ENCODE data around the gene OR2AG1. TPM values are rescaled to one million over a fixed set of nuclear protein-coding genes. Genes with fewer than 3 reads are reported as not detected.
"Not testable (repeated sequence)": the region's sequence is repeated elsewhere in the genome, so short reads cannot be mapped to it uniquely, and the experiment has no call there.

OR2AG1 gene
- polyA plus RNA-seq, 4 donors = 0.04 to 0.16 (median 0.05) TPM; not detected in 1

GRCh38 chr11:6780829-6781228, 2.0 kb upstream of the OR2AG1 start:
- DNase-seq (ENCODE audit: low read depth in 4 of 4, low spot score in 2 of 4) = no peak

DNA sequence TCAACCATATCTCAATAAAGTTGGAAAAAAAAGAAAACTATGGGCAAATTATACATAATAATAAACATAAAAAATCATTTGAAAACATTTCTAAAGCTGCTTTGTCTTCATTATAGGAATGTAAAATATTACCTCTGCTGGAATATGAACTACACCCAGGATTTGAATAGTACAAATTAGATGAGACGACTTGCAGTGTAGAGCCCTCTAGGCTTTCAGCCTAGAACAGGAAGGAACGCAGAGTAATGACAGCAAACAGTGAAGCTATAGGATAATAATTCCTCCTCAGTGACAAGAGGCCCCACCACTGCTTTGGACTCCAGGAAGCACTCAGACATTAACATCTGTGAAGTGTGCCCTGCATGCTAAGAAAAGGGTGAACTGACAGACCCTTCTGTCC, 7.7 kb downstream of the OR2AG1 start:
- no peak for DNase-seq (ENCODE audit: low read depth in 4 of 4, low spot score in 2 of 4)

GRCh38 chr11:6794639-6795038, 11.8 kb downstream of the OR2AG1 start:
- DNase-seq (ENCODE audit: low read depth in 4 of 4, low spot score in 2 of 4) = no peak

GRCh38 chr11:6799402-6799801, 16.6 kb downstream of the OR2AG1 start, which contains the start of gene OR6A2:
Gene OR6A2 (minus strand): TSS chr11:6799689. CDS start chr11:6795708, 3,981 bp downstream.
- no peak for DNase-seq (ENCODE audit: low read depth in 4 of 4, low spot score in 2 of 4)

DNA sequence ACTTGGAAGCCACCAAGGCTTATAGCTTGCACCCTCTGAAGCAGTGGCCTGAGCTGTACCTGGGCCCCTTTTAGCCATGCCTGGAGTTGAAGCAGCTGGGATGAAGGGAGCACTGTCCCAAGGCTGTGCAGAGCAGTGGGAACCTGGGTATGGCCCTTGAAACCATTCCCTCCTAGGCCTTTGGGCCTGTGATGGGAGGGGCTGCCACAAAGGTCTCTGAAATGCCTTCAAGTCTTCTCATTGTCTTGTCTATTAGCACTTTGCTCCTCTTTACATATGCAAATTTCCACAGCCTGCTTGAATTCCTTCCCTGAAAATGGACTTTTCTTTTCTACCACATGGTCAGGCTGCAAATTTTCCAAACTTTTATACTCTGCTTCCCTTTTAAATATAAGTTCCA, 18.3 kb downstream of the OR2AG1 start:
- DNase-seq (ENCODE audit: low read depth in 4 of 4, low spot score in 2 of 4) = not testable (repeated sequence)

DNA sequence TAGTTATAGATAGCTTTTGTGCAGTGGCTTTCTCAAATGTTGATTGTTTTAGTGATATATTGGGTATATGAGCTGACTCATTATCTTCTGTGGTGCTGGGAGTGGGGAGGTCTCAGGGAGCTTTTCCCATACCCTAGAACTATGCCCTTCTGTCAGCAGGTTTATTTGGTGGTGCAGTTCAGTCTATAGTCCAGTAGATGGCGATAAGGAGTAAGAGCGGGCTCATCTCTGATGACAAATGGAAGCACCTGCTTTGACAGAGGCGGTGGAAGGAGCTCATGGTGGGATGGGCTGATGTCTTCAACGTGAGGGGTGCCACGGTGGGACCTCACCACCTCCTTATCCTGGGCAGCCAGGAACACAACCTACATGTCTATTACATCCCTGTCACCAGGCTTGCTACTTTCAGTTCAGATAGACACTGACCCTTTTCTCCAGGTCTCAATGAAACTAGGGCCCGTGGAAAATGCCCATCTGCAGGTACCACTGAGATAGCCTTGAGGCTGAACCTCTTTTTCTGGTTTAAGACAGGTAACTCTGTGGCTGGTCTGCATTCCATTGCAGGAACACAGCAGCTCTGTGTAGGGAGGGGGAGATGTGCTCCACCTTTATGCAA, 29.7 kb downstream of the OR2AG1 start:
- peak in 1 of 4 donors; percentile 7 for DNase-seq (ENCODE audit: low read depth in 4 of 4, low spot score in 2 of 4)

- no peak for DNase-seq (ENCODE audit: low read depth in 4 of 4, low spot score in 2 of 4)
These were observed 30.8 kb downstream of the OR2AG1 start for GRCh38 chr11:6813656-6814055.

- no peak for DNase-seq (ENCODE audit: low read depth in 4 of 4, low spot score in 2 of 4)
These were observed 34.9 kb downstream of the OR2AG1 start for GRCh38 chr11:6817694-6818093.

DNA sequence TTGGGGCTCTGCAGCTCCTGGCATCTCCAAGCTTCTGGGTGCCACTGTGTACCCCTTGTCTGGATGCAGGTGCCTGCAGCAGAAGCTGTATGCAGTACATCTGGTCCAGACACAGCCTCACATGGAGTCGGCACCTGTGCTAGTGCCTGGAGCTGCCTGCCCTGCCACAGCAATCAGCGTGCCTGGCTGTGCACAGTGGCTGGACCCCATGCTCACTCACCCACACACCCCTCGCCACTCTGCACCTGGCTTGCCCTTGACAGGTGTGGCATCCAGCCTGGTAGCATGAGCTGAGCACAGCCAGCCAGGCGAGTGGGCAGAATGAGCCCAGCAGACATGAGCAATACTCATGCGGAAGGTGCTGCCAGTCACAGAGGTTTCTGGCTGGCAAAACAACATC, 36.1 kb downstream of the OR2AG1 start:
- DNase-seq (ENCODE audit: low read depth in 4 of 4, low spot score in 2 of 4) = no peak

DNA sequence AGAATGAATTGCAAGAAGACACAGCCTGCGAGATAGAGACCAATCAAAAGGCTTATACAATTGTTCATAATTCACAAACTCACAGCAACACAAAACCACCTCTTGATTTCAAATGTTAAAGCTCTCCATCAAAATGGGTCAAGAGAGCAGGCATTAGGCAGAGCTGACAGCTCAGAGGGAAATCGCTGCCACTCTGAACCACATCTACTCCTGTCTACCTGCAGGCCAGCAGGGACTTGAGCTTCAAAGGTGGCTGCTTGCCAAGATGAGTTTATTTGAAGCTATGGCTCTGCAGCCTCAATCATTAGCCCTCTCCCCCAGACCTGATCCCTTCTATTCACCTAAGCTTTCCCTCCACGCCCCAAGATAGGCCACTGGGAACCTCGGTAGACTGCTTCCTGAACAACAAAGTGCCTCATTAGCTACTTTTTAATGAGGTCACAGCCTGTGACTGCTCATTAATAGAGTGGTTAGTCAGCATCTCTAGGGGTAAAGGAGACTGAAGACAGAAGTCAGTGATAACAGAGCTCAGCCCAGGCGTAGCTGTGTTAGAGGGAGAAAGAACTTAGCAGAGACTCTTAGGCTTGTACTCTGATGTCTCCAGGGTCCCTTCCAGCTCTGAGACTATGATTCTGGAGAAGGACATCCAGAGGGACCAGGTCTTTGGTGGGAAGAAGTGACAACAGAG, 41.5 kb downstream of the OR2AG1 start:
- DNase-seq (ENCODE audit: low read depth in 4 of 4, low spot score in 2 of 4) = no peak

DNA sequence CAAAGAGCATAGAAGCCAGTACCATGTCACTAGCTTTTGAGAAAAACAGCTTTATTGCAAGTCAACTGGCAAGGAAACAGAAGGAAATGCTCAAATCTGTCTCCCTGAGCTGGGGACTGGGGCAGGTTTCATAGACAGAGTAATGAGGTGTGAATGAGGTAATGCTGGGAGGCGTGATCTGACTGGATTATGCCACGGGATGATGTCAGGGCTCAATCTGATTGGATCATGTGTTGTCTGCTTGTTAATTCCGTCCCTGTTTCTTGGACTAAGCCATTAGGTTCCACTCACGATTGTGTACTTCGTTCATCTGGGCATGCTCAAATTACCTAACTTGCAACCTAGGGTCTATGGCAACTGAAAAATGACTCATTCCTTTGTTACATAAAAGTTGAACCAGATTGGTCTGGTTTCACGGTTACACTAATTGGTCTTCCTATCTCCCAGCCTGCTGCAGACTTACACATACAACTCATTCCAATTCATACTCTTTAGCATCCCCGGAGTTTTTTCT, 42.5 kb downstream of the OR2AG1 start:
- no peak for DNase-seq (ENCODE audit: low read depth in 4 of 4, low spot score in 2 of 4)

GRCh38 chr11:6828103-6828502, 45.3 kb downstream of the OR2AG1 start:
- DNase-seq (ENCODE audit: low read depth in 4 of 4, low spot score in 2 of 4) = no peak

- no peak for DNase-seq (ENCODE audit: low read depth in 4 of 4, low spot score in 2 of 4)
These were observed 50.5 kb downstream of the OR2AG1 start for GRCh38 chr11:6833356-6833755.

DNA sequence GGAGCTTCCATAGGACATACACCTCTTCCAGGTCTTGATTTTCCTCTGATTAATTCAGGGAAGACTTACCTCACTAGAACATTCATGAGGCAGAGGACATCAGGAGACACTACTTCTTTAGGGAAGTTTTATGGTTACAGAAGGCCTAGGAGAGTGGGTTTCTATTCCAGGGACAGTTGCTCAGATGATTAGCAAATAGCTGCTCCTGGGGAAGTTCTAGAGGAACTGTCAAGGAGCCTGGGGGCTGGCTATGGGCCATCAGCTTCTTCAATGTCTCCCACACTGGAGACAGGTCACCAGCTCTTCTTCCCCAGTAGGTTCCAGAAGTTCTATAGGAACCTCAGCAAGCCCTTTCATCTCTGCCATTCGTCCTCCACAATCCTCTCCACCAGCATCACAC, 51.2 kb downstream of the OR2AG1 start:
- DNase-seq (ENCODE audit: low read depth in 4 of 4, low spot score in 2 of 4) = no peak

Other genes with a start within 250 kb of the OR2AG1 start
- 10 to 100 TPM; 18.0 to 26.5 (median 24.0) TPM for gene RRP8, start 179.4 kb upstream of the OR2AG1 start, polyA plus RNA-seq (ENCODE audit: insufficient read length in 4 of 4)
- 100 to 1,000 TPM; 154 to 165 (median 158) TPM for gene ILK, start 179.2 kb upstream of the OR2AG1 start, polyA plus RNA-seq (ENCODE audit: insufficient read length in 4 of 4)
- 100 to 1,000 TPM in 1 of 4 donors, 10 to 100 TPM in 3; 64.8 to 107 (median 78.5) TPM for gene TAF10, start 170.8 kb upstream of the OR2AG1 start, polyA plus RNA-seq (ENCODE audit: insufficient read length in 4 of 4)
- gene TPP1, start 163.6 kb upstream of the OR2AG1 start, polyA plus RNA-seq (ENCODE audit: insufficient read length in 4 of 4) = 100 to 1,000 TPM in 3 of 4 donors, 10 to 100 TPM in 1; 89.2 to 119 (median 113) TPM
- 10 to 100 TPM; 29.8 to 49.5 (median 37.8) TPM for gene DCHS1, start 127.2 kb upstream of the OR2AG1 start, polyA plus RNA-seq (ENCODE audit: insufficient read length in 4 of 4)
- 10 to 100 TPM; 64.7 to 81.0 (median 72.8) TPM for gene MRPL17, start 99.7 kb upstream of the OR2AG1 start, polyA plus RNA-seq (ENCODE audit: insufficient read length in 4 of 4)
- gene OR2AG2, start 11.0 kb upstream of the OR2AG1 start, polyA plus RNA-seq (ENCODE audit: insufficient read length in 4 of 4) = under 1 TPM in 3 of 4 donors, not detected in 1; 0.04 to 0.13 (median 0.05) TPM
- gene OR6A2, start 16.7 kb downstream of the OR2AG1 start, polyA plus RNA-seq (ENCODE audit: insufficient read length in 4 of 4) = under 1 TPM in 2 of 4 donors, not detected in 2; 0.03 TPM
- gene OR10A5, start 62.7 kb downstream of the OR2AG1 start, polyA plus RNA-seq (ENCODE audit: insufficient read length in 4 of 4) = not detected
- gene OR10A2, start 80.0 kb downstream of the OR2AG1 start, polyA plus RNA-seq (ENCODE audit: insufficient read length in 4 of 4) = under 1 TPM in 3 of 4 donors, not detected in 1; 0.03 to 0.09 (median 0.09) TPM
- gene OR10A4, start 93.6 kb downstream of the OR2AG1 start, polyA plus RNA-seq (ENCODE audit: insufficient read length in 4 of 4) = not detected
- gene OR2D2, start 109.5 kb downstream of the OR2AG1 start, polyA plus RNA-seq (ENCODE audit: insufficient read length in 4 of 4) = not detected
- not detected for gene OR2D3, start 138.0 kb downstream of the OR2AG1 start, polyA plus RNA-seq (ENCODE audit: insufficient read length in 4 of 4)
- 1 to 10 TPM; 2.2 to 4.5 (median 3.6) TPM for gene ZNF215, start 143.4 kb downstream of the OR2AG1 start, polyA plus RNA-seq (ENCODE audit: insufficient read length in 4 of 4)
- 10 to 100 TPM; 10.3 to 12.9 (median 11.3) TPM for gene ZNF214, start 237.3 kb downstream of the OR2AG1 start, polyA plus RNA-seq (ENCODE audit: insufficient read length in 4 of 4)
- gene NLRP14, start 237.5 kb downstream of the OR2AG1 start, polyA plus RNA-seq (ENCODE audit: insufficient read length in 4 of 4) = 1 to 10 TPM in 2 of 4 donors, under 1 TPM in 2; 0.43 to 1.1 (median 0.94) TPM

All from left renal cortex interstitium (tissue), 4 donors.